Measurements from ENCODE around the gene PSMA5. TPM values are rescaled to one million over a fixed set of nuclear protein-coding genes. Genes with fewer than 3 reads are reported as not detected.

PSMA5 gene
- total and polyA plus RNA-seq, 2 of the 13 experiments (the other 11 are each of a cell fraction or from before 2014, with no cell fraction given) = 140 to 169 TPM

- TF ChIP-seq U2AF2 (IDR thresholded peaks at IDR 0.05; ENCODE audit: low read depth, low read length) (no peak; the same call in 1 of the 2 replicates), EZH2 (conservative IDR thresholded peaks at IDR 0.05; ENCODE audit: low read depth, low read length) (no peak), ZNF235 (CRISPR knock-in tag; IDR thresholded peaks at IDR 0.05; ENCODE audit: borderline replicate concordance) (peak; percentile 24; the same call in 1 of the 2 replicates), CCDC6 (CRISPR knock-in tag; IDR thresholded peaks at IDR 0.05) (0 out of 2 replicates have a peak, but pooled peaks have one; percentile 28), ATAD3A (CRISPR knock-in tag; IDR thresholded peaks at IDR 0.05) (no peak), RFXAP (CRISPR knock-in tag; IDR thresholded peaks at IDR 0.05; ENCODE audit: borderline replicate concordance) (peak; percentile 90; the same call in 1 of the 2 replicates), CAMTA2 (CRISPR knock-in tag; IDR thresholded peaks at IDR 0.05; ENCODE audit: borderline replicate concordance) (peak; percentile 74; the same call in 1 of the 2 replicates), SIN3A (IDR thresholded peaks at IDR 0.05; ENCODE audit: borderline replicate concordance, low read depth, low read length) (peak; percentile 68), TAF15 (IDR thresholded peaks at IDR 0.05; ENCODE audit: low read depth, low read length, poor library complexity, severe bottlenecking) (no peak), MNT (IDR thresholded peaks at IDR 0.05) (peak; percentile 65), ETV6 (CRISPR knock-in tag; conservative IDR thresholded peaks at IDR 0.05) (0 out of 2 replicates have a peak, but pooled peaks have one; percentile 15), ARNT (IDR thresholded peaks at IDR 0.05) (no peak), NR3C1 (CRISPR knock-in tag; IDR thresholded peaks at IDR 0.05) (no peak), AGO2 (optimal IDR thresholded peaks at IDR 0.05; ENCODE audit: low read depth, low read length) (peak; percentile 9), MAFK (conservative IDR thresholded peaks at IDR 0.05 in 1 of 2, IDR thresholded peaks at IDR 0.05 in 1 of 2; ENCODE audit: low read length in 2 of 2) (no peak), ZNF609 (CRISPR knock-in tag; IDR thresholded peaks at IDR 0.05; ENCODE audit: borderline replicate concordance) (0 out of 2 replicates have a peak, but pooled peaks have one; percentile 24), ZBTB1 (CRISPR knock-in tag; IDR thresholded peaks at IDR 0.05; ENCODE audit: borderline replicate concordance) (no peak), PPARG (CRISPR knock-in tag; conservative IDR thresholded peaks at IDR 0.05) (no peak; the same call in 1 of the 2 replicates)
Measured at GRCh38 chr1:109426281-109427170, at the start of gene PSMA5 (continued).
